ENCODE measurements around the gene PRPSAP1. TPM values are rescaled to one million over a fixed set of nuclear protein-coding genes. Genes with fewer than 3 reads are reported as not detected.
A peak's percentile ranks its signal among the peaks of the same experiment; 100 is the strongest.

Gene PRPSAP1
- total RNA-seq, 2 experiments from 2014 or later = 10.8 to 12.1 TPM

DNA sequence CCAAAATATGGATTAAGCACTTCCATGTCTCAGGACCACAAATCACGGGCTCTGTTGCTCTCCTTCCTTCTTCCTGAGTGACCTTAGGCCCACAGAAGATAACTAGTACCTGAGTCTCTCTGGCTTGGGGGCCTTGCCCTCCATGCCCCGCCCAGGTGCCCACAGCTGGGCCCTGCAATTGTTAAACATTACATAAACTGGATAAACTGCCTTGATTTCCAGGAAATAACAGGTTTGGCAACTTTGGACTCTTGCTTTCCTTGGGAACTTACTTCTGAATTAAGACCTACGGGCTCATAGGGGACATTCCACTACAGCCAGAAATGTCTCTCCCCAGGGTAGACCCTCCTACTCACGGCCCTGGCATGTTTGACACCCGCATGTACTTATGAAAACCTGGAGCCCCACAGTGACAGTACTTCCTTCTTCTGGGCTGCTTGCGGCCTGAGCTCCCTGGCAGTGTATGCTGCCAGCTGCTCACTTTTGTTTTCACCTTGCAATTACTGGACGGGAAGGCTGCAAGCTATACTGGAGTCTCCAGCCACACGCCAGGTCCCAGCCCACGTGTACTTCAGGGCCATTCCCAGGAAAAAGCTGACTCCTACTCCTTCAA is 90.9 kb downstream of the PRPSAP1 start:
- Histone ChIP-seq H3K27ac (ENCODE audit: low read depth in 1 of 2, low read length in 2 of 2) (peak overlapping the region; percentile 23 to 30), H3K36me3 (ENCODE audit: insufficient read depth, low read length) (peaks cover 16% of the 10 kb centered on the region), H3K9me3 (ENCODE audit: control insufficient read depth in 1 of 2, insufficient read depth in 1 of 2, low read length in 2 of 2) (no peaks in the 10 kb centered on the region), H3K4me1 (ENCODE audit: insufficient read depth, low read length) (peaks cover 49% of the 10 kb centered on the region), H3K4me3 (ENCODE audit: low read length) (no peak overlapping the region), H3K27me3 (ENCODE audit: control insufficient read depth in 1 of 2, insufficient read depth in 2 of 2, low read length in 2 of 2) (no peaks in the 10 kb centered on the region)
- intact Hi-C loops (cut with DNase I, micrococcal nuclease) = no loop called here
- ChIA-PET POLR2A (interaction anchor here (0.6 to 14.0 kb wide), 8 partner anchors 11 to 478 kb away, joined by 3 to 394 read pairs (median 4); partner anchors contain the start of genes FOXJ1 and RNF157), CTCF (interaction anchor here (0.5 to 6.5 kb wide), 7 partner anchors 16 to 142 kb away, joined by 3 to 29 read pairs (median 6); no protein-coding TSS in a partner anchor)
- ATAC-seq (ENCODE audit: poor library complexity) (no peak), DNase-seq (peak in 4 of 14 experiments; percentile 39 to 57 (median 44))
- Mint-ChIP-seq H3K4me1 (ENCODE audit: low read depth) (peaks cover 46% of the 10 kb centered on the region), H3K4me3 (peak overlapping the region; percentile 61), H3K27ac (peak overlapping the region; percentile 91), H3K27me3 (no peaks in the 10 kb centered on the region), H3K36me3 (ENCODE audit: low read depth) (peaks cover 21% of the 10 kb centered on the region), H3K9me3 (no peaks in the 10 kb centered on the region)
- TF ChIP-seq, protein P1, sequence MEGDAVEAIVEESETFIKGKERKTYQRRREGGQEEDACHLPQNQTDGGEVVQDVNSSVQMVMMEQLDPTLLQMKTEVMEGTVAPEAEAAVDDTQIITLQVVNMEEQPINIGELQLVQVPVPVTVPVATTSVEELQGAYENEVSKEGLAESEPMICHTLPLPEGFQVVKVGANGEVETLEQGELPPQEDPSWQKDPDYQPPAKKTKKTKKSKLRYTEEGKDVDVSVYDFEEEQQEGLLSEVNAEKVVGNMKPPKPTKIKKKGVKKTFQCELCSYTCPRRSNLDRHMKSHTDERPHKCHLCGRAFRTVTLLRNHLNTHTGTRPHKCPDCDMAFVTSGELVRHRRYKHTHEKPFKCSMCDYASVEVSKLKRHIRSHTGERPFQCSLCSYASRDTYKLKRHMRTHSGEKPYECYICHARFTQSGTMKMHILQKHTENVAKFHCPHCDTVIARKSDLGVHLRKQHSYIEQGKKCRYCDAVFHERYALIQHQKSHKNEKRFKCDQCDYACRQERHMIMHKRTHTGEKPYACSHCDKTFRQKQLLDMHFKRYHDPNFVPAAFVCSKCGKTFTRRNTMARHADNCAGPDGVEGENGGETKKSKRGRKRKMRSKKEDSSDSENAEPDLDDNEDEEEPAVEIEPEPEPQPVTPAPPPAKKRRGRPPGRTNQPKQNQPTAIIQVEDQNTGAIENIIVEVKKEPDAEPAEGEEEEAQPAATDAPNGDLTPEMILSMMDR (IDR thresholded peaks at IDR 0.05) = no peak

DNA sequence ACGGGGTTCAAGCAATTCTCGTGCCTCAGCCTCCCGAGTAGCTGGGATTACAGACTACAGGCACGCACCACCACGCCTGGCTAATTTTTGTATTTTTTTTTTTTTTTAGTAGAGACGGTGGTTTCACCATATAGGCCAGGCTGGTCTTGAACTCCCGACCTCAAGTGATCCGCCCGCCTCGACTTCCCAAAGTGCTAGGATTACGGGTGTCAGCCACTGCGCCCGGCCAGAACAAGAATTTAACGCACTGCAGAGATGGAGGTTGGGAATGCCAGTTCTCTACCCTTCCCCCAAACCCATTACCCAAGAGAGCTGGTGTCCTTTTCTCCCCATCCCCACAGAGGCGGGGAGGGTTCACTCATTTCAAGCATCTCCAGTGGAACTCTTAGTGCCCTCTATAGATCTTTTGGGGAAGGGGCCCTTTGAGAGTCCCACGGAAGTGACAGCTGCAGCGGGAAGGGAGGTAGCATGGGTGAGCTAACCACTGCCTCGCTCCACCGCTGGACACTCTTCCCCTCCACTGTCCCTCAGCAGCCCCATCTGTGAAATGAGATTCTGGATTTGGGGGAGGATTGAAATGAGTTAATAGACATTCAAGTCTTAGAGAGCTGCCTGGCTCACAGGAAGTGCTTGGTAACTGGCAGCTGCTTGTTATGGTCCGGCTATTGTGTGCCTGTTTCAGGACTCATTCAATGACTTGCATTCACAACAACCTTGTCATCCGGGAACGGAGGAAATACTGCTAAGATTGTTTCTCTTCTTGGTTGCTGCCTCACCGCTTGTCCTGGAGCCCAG is 92.1 kb downstream of the PRPSAP1 start:
- no peak overlapping the region for H3K27ac ChIP-seq (ENCODE audit: low read depth in 1 of 2, low read length in 2 of 2)
- no peak overlapping the region for H3K4me3 ChIP-seq (ENCODE audit: low read length)
- DNase-seq = peak in 1 of 14 experiments; percentile 35
- no peak for ATAC-seq (ENCODE audit: poor library complexity)
- Mint-ChIP-seq H3K27me3 (no peaks in the 10 kb centered on the region), H3K36me3 (ENCODE audit: low read depth) (peaks cover 10% of the 10 kb centered on the region), H3K9me3 (peaks cover 2% of the 10 kb centered on the region), H3K4me3 (no peak overlapping the region), H3K27ac (peak overlapping the region; percentile 91), H3K4me1 (ENCODE audit: low read depth) (peaks cover 40% of the 10 kb centered on the region)
- POLR2A ChIA-PET = interaction anchor here (1.4 to 14.0 kb wide), 3 partner anchors 12 to 72 kb away, joined by 5 to 394 read pairs (median 221); partner anchors contain the start of gene RNF157
- H3K36me3 ChIP-seq (ENCODE audit: insufficient read depth, low read length) = peaks cover 4% of the 10 kb centered on the region
- peaks cover 40% of the 10 kb centered on the region for H3K4me1 ChIP-seq (ENCODE audit: insufficient read depth, low read length)
- no peaks in the 10 kb centered on the region for H3K27me3 ChIP-seq (ENCODE audit: control insufficient read depth in 1 of 2, insufficient read depth in 2 of 2, low read length in 2 of 2)
- intact Hi-C loops (cut with DNase I, micrococcal nuclease) = no loop called here
- CTCF ChIA-PET = interaction anchor here (1.3 to 3.7 kb wide), 3 partner anchors 19 to 140 kb away, joined by 5 to 15 read pairs (median 8); no protein-coding TSS in a partner anchor
- TF ChIP-seq, protein P1 (IDR thresholded peaks at IDR 0.05) = no peak
- no peaks in the 10 kb centered on the region for H3K9me3 ChIP-seq (ENCODE audit: control insufficient read depth in 1 of 2, insufficient read depth in 1 of 2, low read length in 2 of 2)

DNA sequence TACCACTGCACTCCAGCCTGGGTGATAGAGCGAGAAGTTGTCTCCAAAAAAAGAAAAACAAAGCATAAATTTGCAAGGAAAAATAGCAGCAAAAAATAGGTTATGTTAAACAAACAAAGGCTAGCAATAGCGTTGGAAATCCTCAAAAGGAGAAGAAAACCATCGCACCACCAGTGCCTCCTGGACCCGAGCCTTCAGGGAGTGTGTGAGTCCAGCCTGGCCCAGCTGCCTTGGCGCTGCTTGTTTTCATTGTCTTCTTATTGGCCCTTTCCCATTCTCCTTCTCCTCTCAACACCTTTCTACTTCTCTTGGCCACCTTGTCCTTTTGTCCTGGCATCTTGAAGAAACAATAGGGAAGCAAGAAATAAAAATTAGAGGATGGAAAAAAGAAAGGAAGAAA is 93.0 kb downstream of the PRPSAP1 start:
- intact Hi-C loops (cut with DNase I, micrococcal nuclease) = no loop called here
- Histone ChIP-seq H3K9me3 (ENCODE audit: control insufficient read depth in 1 of 2, insufficient read depth in 1 of 2, low read length in 2 of 2) (no peaks in the 10 kb centered on the region), H3K27me3 (ENCODE audit: control insufficient read depth in 1 of 2, insufficient read depth in 2 of 2, low read length in 2 of 2) (no peaks in the 10 kb centered on the region), H3K4me3 (ENCODE audit: low read length) (no peak overlapping the region), H3K36me3 (ENCODE audit: insufficient read depth, low read length) (no peaks in the 10 kb centered on the region), H3K4me1 (ENCODE audit: insufficient read depth, low read length) (peaks cover 45% of the 10 kb centered on the region), H3K27ac (ENCODE audit: low read depth in 1 of 2, low read length in 2 of 2) (no peak overlapping the region)
- POLR2A ChIA-PET = no interaction called here
- H3K9me3 Mint-ChIP-seq = peaks cover 2% of the 10 kb centered on the region
- ATAC-seq (ENCODE audit: poor library complexity) (no peak), DNase-seq (no peak)
- H3K4me1 Mint-ChIP-seq (ENCODE audit: low read depth) = peaks cover 50% of the 10 kb centered on the region
- H3K27ac Mint-ChIP-seq = peak overlapping the region; percentile 51
- TF ChIP-seq, protein P1 (IDR thresholded peaks at IDR 0.05) = no peak
- H3K27me3 Mint-ChIP-seq = no peaks in the 10 kb centered on the region
- CTCF ChIA-PET = interaction anchor here (1.6 kb wide), 1 partner anchor 139 kb away, joined by 5 read pairs; no protein-coding TSS in a partner anchor
- peaks cover 5% of the 10 kb centered on the region for H3K36me3 Mint-ChIP-seq (ENCODE audit: low read depth)
- no peak overlapping the region for H3K4me3 Mint-ChIP-seq
